ENCODE results near the gene ZNF557.

Gene ZNF557

GRCh38 chr19:7098701-7099596 lies 29.4 kb downstream of the ZNF557 start:
- TF ChIP-seq, protein P1, sequence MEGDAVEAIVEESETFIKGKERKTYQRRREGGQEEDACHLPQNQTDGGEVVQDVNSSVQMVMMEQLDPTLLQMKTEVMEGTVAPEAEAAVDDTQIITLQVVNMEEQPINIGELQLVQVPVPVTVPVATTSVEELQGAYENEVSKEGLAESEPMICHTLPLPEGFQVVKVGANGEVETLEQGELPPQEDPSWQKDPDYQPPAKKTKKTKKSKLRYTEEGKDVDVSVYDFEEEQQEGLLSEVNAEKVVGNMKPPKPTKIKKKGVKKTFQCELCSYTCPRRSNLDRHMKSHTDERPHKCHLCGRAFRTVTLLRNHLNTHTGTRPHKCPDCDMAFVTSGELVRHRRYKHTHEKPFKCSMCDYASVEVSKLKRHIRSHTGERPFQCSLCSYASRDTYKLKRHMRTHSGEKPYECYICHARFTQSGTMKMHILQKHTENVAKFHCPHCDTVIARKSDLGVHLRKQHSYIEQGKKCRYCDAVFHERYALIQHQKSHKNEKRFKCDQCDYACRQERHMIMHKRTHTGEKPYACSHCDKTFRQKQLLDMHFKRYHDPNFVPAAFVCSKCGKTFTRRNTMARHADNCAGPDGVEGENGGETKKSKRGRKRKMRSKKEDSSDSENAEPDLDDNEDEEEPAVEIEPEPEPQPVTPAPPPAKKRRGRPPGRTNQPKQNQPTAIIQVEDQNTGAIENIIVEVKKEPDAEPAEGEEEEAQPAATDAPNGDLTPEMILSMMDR (IDR thresholded peaks at IDR 0.05; ENCODE audit: insufficient read depth, low read depth, low read length, missing control alignments): no peak
- DNase-seq (ENCODE audit: low read depth): peak; percentile 96
- peak overlapping the region; percentile 64 for H3K4me3 ChIP-seq (ENCODE audit: low read depth, low read length)

GRCh38 chr19:7099597-7099921 lies 30.1 kb downstream of the ZNF557 start:
- peak overlapping the region; percentile 64 for H3K4me3 ChIP-seq (ENCODE audit: low read depth, low read length)
- TF ChIP-seq, protein P1 (IDR thresholded peaks at IDR 0.05; ENCODE audit: insufficient read depth, low read depth, low read length, missing control alignments): no peak
- DNase-seq (ENCODE audit: low read depth): no peak

DNA sequence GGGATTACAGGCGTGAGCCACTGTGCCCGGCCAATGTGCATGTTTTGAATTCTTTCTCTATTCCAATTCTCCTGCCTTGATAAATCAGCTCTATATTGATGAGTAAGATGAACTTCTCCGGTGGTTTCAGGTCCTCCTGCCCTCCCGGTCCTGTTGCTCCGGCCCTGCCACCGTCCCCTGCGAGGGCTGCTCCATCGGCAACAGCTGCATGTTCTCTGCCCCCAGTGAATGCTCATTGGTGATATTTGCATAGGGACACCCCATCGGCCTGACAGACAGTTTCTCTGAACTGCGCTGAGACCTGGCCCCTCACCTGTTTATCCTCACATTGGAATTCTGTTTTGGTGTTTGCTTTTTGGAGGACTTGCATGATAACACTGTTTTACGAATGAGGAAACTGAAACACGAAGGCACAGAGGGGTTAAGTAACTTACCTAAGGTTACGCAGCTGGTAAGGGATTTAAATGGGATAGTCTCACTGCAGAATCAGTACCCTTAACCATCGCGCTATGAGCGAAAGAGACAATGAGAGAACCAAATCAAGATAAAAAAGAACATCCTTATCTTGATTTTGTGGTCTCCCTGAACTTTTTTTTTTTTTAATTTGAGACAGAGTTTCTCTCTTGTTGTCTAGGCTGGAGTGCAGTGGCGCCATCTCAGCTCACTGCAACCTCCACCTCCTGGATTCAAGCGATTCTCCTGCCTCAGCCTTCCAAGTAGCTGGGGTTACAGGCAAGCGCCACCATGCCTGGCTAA lies 32.2 kb downstream of the ZNF557 start:
- no peak overlapping the region for H3K4me3 ChIP-seq (ENCODE audit: low read depth, low read length)
- no peak for DNase-seq (ENCODE audit: low read depth)
- TF ChIP-seq, protein P1 (IDR thresholded peaks at IDR 0.05; ENCODE audit: insufficient read depth, low read depth, low read length, missing control alignments): no peak

GRCh38 chr19:7104747-7105447 lies 35.4 kb downstream of the ZNF557 start:
- peak; percentile 77 for DNase-seq (ENCODE audit: low read depth)
- TF ChIP-seq, protein P1 (IDR thresholded peaks at IDR 0.05; ENCODE audit: insufficient read depth, low read depth, low read length, missing control alignments): no peak
- H3K4me3 ChIP-seq (ENCODE audit: low read depth, low read length): no peak overlapping the region

DNA sequence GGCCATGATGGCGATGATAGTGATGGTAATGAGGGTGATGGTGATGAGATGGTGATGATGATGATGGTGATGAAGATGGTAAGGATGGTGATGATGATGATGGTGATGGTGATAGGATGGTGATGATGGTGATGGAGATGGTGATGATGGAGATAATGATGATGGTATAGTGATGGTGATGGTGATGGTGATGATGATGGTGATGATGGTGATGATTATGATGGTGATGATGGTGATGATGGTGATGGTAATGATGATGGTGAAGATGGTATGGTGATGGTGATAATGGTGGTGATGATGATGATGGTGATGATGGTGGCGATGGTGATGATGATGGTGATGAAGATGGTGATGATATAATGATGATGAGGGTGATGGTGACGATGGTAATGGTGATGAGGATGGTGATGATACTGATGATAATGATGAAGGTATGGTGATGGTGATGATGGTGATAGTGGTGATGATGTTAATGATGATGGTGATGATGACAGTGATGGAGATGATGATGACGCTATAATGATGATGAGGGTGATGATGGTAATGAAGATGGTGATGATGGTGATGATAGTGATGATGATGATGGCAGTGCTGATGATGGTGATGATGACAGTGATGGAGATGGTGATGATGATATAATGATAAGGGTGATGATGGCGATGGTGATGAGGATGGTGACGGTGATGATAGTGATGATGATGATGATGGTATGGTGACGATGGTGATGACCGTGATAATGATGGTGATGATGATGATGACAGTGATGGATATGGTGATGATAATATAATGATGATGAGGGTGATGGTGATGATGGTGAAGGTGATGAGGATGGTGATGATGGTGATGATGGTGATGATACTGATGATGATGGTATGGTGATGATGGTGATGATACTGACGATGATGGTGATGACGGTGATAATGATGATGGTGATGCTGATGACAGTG lies 37.5 kb downstream of the ZNF557 start:
- H3K4me3 ChIP-seq (ENCODE audit: low read depth, low read length): no peak overlapping the region
- TF ChIP-seq, protein P1 (IDR thresholded peaks at IDR 0.05; ENCODE audit: insufficient read depth, low read depth, low read length, missing control alignments): no peak
- DNase-seq (ENCODE audit: low read depth): no peak

Data from GM12865 (cell line).